H1 (cell line): ENCODE measurements around the gene PFN3. TPM values are rescaled to one million over a fixed set of nuclear protein-coding genes. Genes with fewer than 3 reads are reported as not detected.
A peak's percentile ranks its signal among the peaks of the same experiment; 100 is the strongest.

ENCODE experiments used
- polyA plus RNA-seq, 7 experiments: library from polyadenylated mRNA; depleted of rRNA in 3 of 7; stranded (reverse) in 5 of 7; unstranded in 2 of 7; fragments of >200 nt in 5 of 7; fragments of 200-250 nt in 2 of 7; gene quantifications; 1 replicate in 5 of 7; 2 replicates in 1 of 7; 4 replicates in 1 of 7; pipeline versions ENCODE4 v1.2.1 to v1.2.3, GENCODE V29; 2011 to 2013; ENCODE audit warnings: missing spikeins in 2 of 7, mixed read lengths in 2 of 7
- total RNA-seq: library from RNA; stranded (reverse); fragmentation: NEBNext Ultra II Directional; extraction: Animal tissue kit (Norgen Biotek cat#: 25700); gene quantifications from 2 replicates; pipeline ENCODE4 v1.2.1, GENCODE V29; 2021
- TF ChIP-seq, protein P1 (sequence below): IDR thresholded peaks from 2 replicates; pipeline ENCODE4 v1.6.1; 2012; ENCODE audit warnings: inconsistent platforms
- TF ChIP-seq, protein P2 (sequence below), 3 experiments: IDR thresholded peaks; 1 replicate in 2 of 3; 2 replicates in 1 of 3; pipeline versions ENCODE4 v1.5.1 to v1.6.1; 2011; ENCODE audit warnings: low read length in 3 of 3, mild to moderate bottlenecking in 3 of 3, inconsistent platforms in 2 of 3, low read depth in 1 of 3, moderate library complexity in 1 of 3; ENCODE audit not compliant: insufficient read depth in 1 of 3; ENCODE audit errors: control extremely low read depth in 1 of 3

PFN3 gene
- total and polyA plus RNA-seq, 2 of the 8 experiments (the other 6 are each of a cell fraction or from before 2014, with no cell fraction given), result not detected

DNA sequence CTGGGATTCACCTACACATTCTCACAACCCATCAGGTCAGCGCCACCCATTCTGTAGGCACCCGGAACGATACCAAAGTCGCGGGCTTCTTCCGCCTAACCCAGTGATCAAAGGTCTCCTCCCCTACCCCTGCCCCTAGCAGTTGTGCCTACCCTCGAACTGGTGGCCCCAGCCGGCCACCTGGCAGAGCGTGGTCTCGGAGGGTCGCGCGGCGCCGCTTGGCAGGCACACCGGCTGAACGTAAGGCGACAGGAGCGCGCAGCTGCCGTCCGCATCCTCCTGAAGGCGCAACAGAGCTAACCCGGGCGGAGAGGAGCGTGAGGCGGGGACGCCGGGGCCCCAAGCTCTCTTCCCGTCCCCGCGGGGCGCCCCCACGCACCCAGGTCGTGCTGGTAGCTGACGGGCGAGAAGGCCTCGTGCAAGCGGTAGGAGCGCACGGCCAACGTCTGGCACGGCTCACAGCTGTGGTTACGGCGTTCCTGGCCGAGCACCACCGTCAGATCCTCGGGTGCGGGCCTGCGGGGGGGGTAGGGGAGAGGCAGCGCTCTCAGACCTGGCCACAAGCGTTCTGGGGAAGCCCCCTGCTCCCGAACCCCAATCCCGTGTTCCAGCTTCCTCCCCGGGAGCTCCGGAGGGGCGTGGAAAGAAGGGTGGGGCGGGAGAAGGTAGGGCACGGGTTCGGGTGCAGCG, 2.8 kb upstream of the PFN3 start (continued):
- TF ChIP-seq, protein P1, sequence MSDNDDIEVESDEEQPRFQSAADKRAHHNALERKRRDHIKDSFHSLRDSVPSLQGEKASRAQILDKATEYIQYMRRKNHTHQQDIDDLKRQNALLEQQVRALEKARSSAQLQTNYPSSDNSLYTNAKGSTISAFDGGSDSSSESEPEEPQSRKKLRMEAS, result peak; percentile 63
- TF ChIP-seq, protein P2, sequence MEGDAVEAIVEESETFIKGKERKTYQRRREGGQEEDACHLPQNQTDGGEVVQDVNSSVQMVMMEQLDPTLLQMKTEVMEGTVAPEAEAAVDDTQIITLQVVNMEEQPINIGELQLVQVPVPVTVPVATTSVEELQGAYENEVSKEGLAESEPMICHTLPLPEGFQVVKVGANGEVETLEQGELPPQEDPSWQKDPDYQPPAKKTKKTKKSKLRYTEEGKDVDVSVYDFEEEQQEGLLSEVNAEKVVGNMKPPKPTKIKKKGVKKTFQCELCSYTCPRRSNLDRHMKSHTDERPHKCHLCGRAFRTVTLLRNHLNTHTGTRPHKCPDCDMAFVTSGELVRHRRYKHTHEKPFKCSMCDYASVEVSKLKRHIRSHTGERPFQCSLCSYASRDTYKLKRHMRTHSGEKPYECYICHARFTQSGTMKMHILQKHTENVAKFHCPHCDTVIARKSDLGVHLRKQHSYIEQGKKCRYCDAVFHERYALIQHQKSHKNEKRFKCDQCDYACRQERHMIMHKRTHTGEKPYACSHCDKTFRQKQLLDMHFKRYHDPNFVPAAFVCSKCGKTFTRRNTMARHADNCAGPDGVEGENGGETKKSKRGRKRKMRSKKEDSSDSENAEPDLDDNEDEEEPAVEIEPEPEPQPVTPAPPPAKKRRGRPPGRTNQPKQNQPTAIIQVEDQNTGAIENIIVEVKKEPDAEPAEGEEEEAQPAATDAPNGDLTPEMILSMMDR (IDR thresholded peaks at IDR 0.05; ENCODE audit: control extremely low read depth in 1 of 3, insufficient read depth in 1 of 3, low read depth in 1 of 3, low read length in 3 of 3), result peak in 1 of 3 experiments; percentile 3; a peak in 1 of 4 replicates
